ENCODE measurements around the gene DCTD.
A peak's percentile ranks its signal among the peaks of the same experiment; 100 is the strongest.

Gene DCTD

GRCh38 chr4:182871616-182872015 is 45.6 kb downstream of the DCTD start:
- no peak for DNase-seq (ENCODE audit: low spot score)

DNA sequence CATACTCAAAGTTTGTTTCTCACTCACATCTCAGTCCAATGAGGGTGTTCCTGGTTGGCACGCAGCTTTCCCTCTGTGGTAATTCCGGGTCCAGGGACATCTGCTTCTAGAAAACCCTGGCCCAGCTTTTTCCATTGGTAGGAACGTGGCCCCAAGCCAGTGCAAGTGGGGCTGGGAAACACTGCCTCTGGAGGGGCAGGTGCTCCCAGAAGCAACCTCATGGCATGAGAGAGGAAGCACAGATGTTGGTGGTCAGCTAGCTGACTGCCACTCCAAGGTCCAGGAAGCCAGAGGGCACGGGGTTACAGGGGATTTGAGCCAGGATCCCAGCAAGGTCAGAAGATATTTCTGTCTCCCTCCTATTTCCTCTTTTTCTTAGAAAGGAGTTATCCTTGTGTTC is 47.5 kb downstream of the DCTD start:
- no peak for DNase-seq (ENCODE audit: low spot score)

- DNase-seq (ENCODE audit: low spot score), result no peak
Observed at GRCh38 chr4:182866746-182867145, 50.4 kb downstream of the DCTD start.

DNA sequence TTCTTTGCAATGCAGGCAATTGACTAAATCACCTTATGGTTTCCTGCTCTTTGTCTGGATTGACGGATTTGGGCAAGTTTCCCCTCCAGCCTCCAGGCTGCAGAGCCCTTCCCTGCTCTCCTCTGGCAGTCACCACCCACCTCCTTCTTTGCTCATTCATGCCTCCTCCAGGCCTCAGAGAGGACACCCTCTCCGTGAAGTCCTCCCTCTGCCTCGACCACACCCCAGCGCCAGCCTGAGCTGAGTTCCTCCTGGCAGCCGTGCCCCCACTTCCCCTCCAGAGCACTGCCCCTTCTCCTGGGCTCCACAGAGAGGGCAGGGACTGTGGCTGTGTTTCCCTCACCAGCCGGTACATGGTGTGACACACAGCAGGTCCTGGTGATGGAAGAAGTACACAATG is 53.7 kb downstream of the DCTD start:
- DNase-seq (ENCODE audit: low spot score), result no peak

DNA sequence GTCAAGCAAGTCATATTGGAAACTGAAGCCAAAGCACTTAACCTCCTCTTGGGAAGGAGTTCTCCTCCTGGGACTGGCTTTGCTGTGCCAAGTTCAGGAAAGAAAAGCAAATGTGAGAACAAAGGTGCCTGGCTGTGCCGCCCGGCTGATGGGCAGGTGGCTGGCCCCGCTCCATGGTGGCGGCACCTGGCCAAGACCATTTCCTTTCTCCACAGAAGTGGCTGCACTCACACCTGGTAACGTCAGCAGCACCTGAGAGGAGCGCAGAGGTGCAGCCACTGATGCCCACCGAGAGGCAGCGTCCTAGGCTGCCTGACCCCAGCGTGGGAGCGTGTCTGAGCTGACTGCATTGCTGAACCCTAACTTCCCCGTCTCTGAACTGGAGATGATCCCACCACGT is 54.3 kb downstream of the DCTD start:
- no peak for DNase-seq (ENCODE audit: low spot score)

DNA sequence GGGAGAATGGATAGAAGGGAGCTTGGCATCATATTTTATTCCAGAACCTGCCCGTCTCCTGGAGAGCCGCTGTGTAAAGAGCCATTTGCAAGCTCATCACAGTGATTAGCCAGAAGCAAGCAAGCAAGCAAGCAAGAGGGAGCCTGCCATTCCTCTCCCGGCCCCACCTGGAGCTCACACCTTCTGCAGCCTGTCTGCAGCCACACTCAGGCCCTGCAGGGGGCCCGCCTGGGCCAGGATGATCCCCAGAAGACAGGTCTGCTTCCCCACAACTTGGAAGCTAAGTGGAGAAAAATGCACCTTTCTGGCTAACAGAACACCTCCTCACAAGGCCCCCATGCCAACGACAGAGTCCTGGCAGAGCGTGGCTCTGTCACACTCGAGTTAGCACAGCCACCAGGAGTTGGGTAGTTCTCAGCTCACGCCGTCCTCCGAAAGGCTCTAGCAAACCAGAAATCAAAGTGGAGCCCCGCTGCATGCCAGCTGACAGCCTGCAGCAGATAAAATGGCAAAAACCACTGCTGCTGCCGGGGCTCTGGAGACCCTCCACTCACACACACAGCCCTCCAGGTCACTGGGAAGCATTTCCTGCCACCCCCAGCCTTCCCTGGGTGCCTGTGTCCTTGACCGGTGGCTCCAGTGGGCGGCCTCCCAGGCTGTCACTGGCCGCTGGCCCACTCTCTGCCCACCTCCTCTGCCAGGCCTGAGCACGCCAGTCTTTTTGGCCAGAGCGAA is 54.9 kb downstream of the DCTD start:
- peak; percentile 6 for DNase-seq (ENCODE audit: low spot score)

DNA sequence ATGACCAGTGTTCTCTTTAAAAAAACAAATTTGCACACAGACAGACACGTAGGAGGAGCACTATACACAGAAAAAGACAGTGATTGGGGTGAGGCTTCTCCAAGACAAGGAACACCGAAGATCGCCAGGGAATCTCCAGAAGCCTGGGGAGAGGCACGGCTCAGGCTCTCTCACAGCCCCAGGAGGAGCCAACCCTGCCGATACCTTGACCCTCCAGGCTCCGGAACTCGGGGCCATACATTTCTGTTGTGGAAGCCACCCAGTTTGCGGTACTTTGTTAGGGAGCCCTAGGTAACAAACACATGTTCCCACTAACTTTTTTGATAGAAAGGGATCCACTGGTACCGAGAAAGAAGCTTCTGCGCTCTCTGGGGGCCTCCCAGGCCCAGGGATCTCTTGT is 55.8 kb downstream of the DCTD start:
- no peak for DNase-seq (ENCODE audit: low spot score)

GRCh38 chr4:182859730-182860129 is 57.5 kb downstream of the DCTD start:
- DNase-seq (ENCODE audit: low spot score), result no peak

GRCh38 chr4:182858711-182859110 is 58.5 kb downstream of the DCTD start:
- no peak for DNase-seq (ENCODE audit: low spot score)

DNA sequence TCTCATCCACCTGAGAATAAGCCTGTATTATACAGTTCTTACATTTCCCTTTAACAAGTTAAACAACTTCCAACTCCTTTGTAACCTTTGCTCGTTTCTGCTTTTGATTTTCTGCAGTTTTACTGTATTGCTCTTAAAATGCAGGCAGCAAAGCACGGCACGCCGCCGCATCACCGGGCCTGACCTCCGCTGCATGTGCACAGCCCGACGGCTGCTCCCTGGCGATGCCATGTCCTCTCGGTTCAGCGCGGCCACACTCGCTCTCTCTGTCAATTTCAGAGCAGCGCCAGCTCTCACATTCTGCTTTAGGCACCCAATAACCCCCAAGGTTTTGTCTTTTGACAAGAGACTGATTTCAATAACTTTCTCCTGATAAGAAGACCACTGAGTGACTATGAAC is 60.3 kb downstream of the DCTD start:
- DNase-seq (ENCODE audit: low spot score), result no peak

- DNase-seq (ENCODE audit: low spot score), result no peak
Observed at GRCh38 chr4:182855877-182856276, 61.3 kb downstream of the DCTD start.

DNA sequence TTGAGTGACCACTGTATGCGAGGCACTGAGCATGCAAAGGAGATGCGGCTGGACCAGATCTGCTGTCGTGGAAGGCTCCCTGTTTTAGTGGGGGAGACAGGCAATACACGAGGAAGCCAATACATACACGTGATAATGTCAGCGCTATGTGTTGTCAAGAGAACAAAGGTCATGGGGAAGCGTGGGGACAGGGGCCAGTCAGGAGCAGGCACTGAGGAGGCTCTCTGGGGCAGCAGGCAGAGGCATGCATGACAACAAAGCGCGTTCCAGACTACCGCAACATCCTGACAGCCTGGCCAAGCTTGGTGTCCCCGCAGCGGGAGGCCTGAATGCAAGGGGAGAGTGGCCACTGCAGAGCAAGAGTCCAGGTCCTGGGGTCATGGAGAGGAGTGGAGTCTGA is 61.9 kb downstream of the DCTD start:
- peak; percentile 5 for DNase-seq (ENCODE audit: low spot score)

- DNase-seq (ENCODE audit: low spot score), result no peak
Observed at GRCh38 chr4:182854466-182854865, 62.7 kb downstream of the DCTD start.

GRCh38 chr4:182853731-182854330 is 63.4 kb downstream of the DCTD start:
- no peak for DNase-seq (ENCODE audit: low spot score)

- no peak for DNase-seq (ENCODE audit: low spot score)
Observed at GRCh38 chr4:182848685-182849084, 68.5 kb downstream of the DCTD start.

GRCh38 chr4:182847576-182848450 is 69.4 kb downstream of the DCTD start:
- no peak for DNase-seq (ENCODE audit: low spot score)

DNA sequence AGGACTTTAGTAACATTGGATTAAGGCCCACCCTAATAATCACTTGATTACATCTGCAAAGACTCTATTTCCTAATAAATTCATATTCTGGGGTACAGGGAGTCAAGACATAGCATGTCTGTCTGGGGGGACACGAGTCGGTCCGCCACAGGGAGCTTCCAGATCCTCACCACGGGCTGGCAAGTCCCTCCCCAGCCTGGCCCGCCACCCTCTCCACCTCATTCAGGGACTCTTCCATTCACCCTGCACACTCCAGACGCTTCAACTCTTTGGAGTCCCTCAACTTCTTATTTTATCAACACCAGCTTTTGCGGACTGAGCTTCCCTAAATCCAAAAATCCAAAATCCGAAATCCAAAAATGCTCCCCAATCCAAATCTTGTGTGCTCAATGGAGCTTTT is 71.2 kb downstream of the DCTD start:
- DNase-seq (ENCODE audit: low spot score), result no peak

GRCh38 chr4:182845618-182846017 is 71.6 kb downstream of the DCTD start:
- no peak for DNase-seq (ENCODE audit: low spot score)

DNA sequence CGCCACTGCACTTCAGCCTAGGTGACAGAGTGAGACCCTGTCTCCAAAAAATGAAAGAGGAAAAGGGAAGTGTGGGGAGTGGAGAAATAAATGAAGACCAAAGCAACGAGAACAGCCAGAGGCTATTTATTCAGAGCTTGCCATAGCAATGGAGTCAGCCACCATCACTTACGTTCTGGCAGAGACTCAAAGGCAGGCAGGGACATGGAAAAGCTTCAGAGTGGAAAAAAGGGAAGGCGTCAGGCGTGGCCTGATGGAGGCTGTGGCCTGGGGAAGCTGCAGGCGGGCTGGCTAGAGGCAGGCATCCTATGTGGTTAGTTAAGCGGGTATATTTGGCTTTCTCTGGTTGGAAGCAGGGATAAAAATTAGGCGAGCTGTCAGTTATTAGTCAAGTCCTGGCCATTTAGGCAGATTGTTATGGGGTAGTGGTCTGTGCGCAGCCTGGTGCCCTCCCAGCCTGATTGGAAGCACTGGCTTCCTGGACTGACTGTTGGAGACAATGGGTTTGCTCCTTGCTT is 73.3 kb downstream of the DCTD start:
- DNase-seq (ENCODE audit: low spot score), result no peak

DNA sequence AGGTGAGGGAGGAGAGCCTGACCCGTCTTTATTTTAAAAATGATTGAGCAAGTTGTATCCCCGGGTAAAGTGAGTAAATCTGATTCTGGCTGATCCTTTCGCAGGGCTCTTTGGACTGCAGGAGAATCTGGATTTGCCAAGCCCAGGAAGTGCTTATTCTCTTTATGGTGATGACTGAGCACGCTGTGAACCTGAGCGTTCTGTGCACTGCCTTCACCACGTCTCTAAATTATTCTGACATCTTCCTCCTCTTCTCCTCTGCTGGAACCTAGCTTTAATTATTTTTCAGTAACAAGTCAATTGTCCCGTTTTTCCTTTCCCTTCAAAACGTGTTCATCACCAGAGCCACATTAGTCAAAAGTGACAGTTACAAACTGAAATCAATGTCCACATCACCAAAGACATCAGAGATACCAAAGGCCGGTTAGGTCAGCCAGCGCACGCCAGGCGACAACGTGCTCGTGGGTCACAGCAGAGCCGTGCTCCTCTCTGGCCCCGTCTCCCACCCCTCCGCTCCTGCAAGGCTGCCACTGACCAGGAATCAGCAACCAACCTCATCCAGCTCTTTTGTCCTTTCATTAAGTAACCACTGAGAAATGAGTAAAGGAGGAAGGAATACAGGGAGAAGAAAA is 74.3 kb downstream of the DCTD start:
- DNase-seq (ENCODE audit: low spot score), result no peak

DNA sequence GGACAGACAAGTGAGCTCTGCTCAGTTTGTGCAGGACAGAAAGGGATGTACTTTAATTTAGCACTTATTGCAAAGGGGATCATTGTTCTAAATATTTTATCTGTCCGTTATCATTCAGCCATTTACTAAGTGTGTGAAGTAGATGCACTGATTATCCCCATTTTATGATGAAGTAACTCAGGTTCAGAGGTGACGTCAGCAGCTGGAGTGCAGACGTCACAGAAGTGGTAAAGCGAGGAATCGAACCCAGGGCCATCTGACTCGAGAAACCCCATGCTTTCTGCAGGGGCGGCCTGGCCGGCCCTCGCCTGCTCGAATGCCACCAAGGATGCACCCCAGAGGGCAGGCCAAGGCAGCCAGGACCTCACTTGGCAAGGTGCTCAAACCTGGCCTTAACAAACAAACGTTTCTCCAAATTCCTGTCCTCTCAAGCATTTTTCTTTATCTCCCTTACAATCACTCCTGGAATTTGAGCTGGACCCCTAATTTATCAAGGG is 75.0 kb downstream of the DCTD start:
- DNase-seq (ENCODE audit: low spot score), result no peak

- DNase-seq (ENCODE audit: low spot score), result no peak
Observed at GRCh38 chr4:182840108-182840507, 77.1 kb downstream of the DCTD start.
